PC-3 (cell line): ENCODE measurements around the gene MFAP3. TPM values are rescaled to one million over a fixed set of nuclear protein-coding genes. Genes with fewer than 3 reads are reported as not detected.
A peak's percentile ranks its signal among the peaks of the same experiment; 100 is the strongest.

Experiments used
- ATAC-seq: fragments of 200-7000 bp; cut with Tn5 transposase; 2 replicates; pipeline ENCODE4 v1.9.1; 2020; ENCODE audit warnings: mild to moderate bottlenecking, moderate library complexity
- BruUV-seq: library from RNA; stranded (reverse); fragments of 400-500 nt; replicated peaks from 2 replicates; lab custom pipeline; 2021; lab: Mats Ljungman, UMichigan
- CTCF ChIA-PET: fragments of 300-600 bp; sonication (Branson Sonifier 250); formaldehyde crosslinking; loops from one replicate; lab custom pipeline; 2022; ENCODE audit warnings: antibody characterized with exemption; lab: Charles Lee
- POLR2A ChIA-PET: fragments of 300-600 bp; sonication (Branson Sonifier 250); formaldehyde crosslinking; loops from one replicate; lab custom pipeline; 2022; ENCODE audit warnings: antibody characterized with exemption; ENCODE audit not compliant: unreplicated experiment; lab: Charles Lee
- DNase-seq: peaks from one replicate; pipeline ENCODE4 v3.0.0-alpha.2; 2015
- H2AFZ ChIP-seq: fragments of 300-600 bp; sonication (generic); 2 replicates; pipeline ENCODE4 v1.6.0; 2016; ENCODE audit warnings: antibody characterized with exemption, low read length
- H3F3A ChIP-seq: fragments of 300-600 bp; sonication (generic); one replicate; pipeline ENCODE4 v1.6.0; 2017; ENCODE audit warnings: antibody characterized with exemption, low read length, control low read depth, mild to moderate bottlenecking; ENCODE audit not compliant: unreplicated experiment
- H3K27ac ChIP-seq: fragments of 300-600 bp; sonication (generic); 2 replicates; pipeline ENCODE4 v1.5.1; 2016; ENCODE audit warnings: mild to moderate bottlenecking, low read length
- H3K27me3 ChIP-seq: fragments of 300-600 bp; sonication (generic); 2 replicates; pipeline ENCODE4 v1.6.1; 2016; ENCODE audit warnings: low read length, mixed read lengths
- H3K36me3 ChIP-seq: fragments of 300-600 bp; sonication (generic); 2 replicates; pipeline ENCODE4 v1.6.1; 2016; ENCODE audit warnings: low read depth, mixed run types, low read length, mixed read lengths
- H3K4me1 ChIP-seq: fragments of 300-600 bp; sonication (generic); 2 replicates; pipeline ENCODE4 v1.5.1; 2016; ENCODE audit warnings: low read length; ENCODE audit not compliant: insufficient read depth
- H3K4me2 ChIP-seq: fragments of 300-600 bp; sonication (generic); 2 replicates; pipeline ENCODE4 v1.6.0; 2016; ENCODE audit warnings: low read length
- H3K4me3 ChIP-seq: fragments of 300-600 bp; sonication (generic); 2 replicates; pipeline ENCODE4 v1.5.1; 2016; ENCODE audit warnings: mild to moderate bottlenecking, low read length, mixed read lengths
- H3K79me2 ChIP-seq: fragments of 300-600 bp; sonication (generic); 2 replicates; pipeline ENCODE4 v1.6.1; 2017; ENCODE audit warnings: low read length, mixed read lengths
- H3K9ac ChIP-seq: fragments of 300-600 bp; sonication (generic); 2 replicates; pipeline ENCODE4 v1.6.0; 2016; ENCODE audit warnings: mild to moderate bottlenecking, low read length
- H3K9me2 ChIP-seq: fragments of 300-600 bp; sonication (generic); replicated peaks from 2 replicates; pipeline ENCODE4 v1.6.1; 2016; ENCODE audit warnings: mixed run types, low read length, mixed read lengths
- H3K9me3 ChIP-seq: fragments of 300-600 bp; sonication (generic); 2 replicates; pipeline ENCODE4 v1.6.1; 2016; ENCODE audit warnings: low read length, mixed read lengths
- H4K20me1 ChIP-seq: fragments of 300-600 bp; sonication (generic); 2 replicates; pipeline ENCODE4 v1.6.1; 2016; ENCODE audit warnings: low read length, mixed read lengths
- CTCF ChIP-seq: fragments of 300-600 bp; sonication (generic); conservative IDR thresholded peaks from 2 replicates; pipeline ENCODE4 v1.5.1; 2017; ENCODE audit warnings: antibody characterized with exemption, low read depth, mild to moderate bottlenecking, low read length
- EZH2 ChIP-seq: fragments of 300-600 bp; sonication (generic); IDR thresholded peaks from one replicate; pipeline ENCODE4 v1.6.1; 2017; ENCODE audit warnings: antibody characterized with exemption, mild to moderate bottlenecking, low read length; ENCODE audit not compliant: unreplicated experiment
- EZH2phosphoT487 ChIP-seq: fragments of 300-600 bp; sonication (generic); IDR thresholded peaks from 2 replicates; pipeline ENCODE4 v1.6.1; 2018; ENCODE audit warnings: mild to moderate bottlenecking, antibody characterized with exemption, low read length, borderline replicate concordance
- intact Hi-C: fragments of 100-400 bp; cut with micrococcal nuclease; formaldehyde crosslinking; loops from 2 replicates; pipeline ENCODE4 v1.9.0; 2023
- total RNA-seq: library from RNA; depleted of rRNA; stranded (reverse); fragments of >200 nt; gene quantifications from 2 replicates; pipeline ENCODE4 v1.2.3, GENCODE V29; 2014

Gene MFAP3
- total RNA-seq, 1 experiment from 2014 or later, result 21.1 TPM

- Histone ChIP-seq H2AFZ (no peak overlapping the region), H3K4me3 (no peak overlapping the region), H3K27me3 (0 out of 2 replicates have a peak, but pooled peaks cover 9% of the 10 kb centered on the region), H3K9me3 (no peaks in the 10 kb centered on the region), H3K9ac (no peak overlapping the region), H3K27ac (no peak overlapping the region), H3K4me1 (no peaks in the 10 kb centered on the region), H3F3A (no peaks in the 10 kb centered on the region), H4K20me1 (no peaks in the 10 kb centered on the region), H3K36me3 (no peaks in the 10 kb centered on the region), H3K9me2 (no peaks in the 10 kb centered on the region), H3K79me2 (no peaks in the 10 kb centered on the region), H3K4me2 (no peak overlapping the region)
- intact Hi-C loops, result no loop called here
- no TSS peak for BruUV-seq
- POLR2A ChIA-PET, result no interaction called here
- peak; percentile 44 for DNase-seq
- no peak for TF ChIP-seq EZH2
- CTCF ChIA-PET, result no interaction called here
- no peak for ATAC-seq
Measured at GRCh38 chr5:154097031-154097430, 58.3 kb downstream of the MFAP3 start.

GRCh38 chr5:154098465-154098864, 59.7 kb downstream of the MFAP3 start:
- no peaks in the 10 kb centered on the region for H3K9me2 ChIP-seq
- H3K4me2 ChIP-seq, result no peak overlapping the region
- no peaks in the 10 kb centered on the region for H4K20me1 ChIP-seq
- H3K9ac ChIP-seq, result no peak overlapping the region
- H3K4me3 ChIP-seq, result no peak overlapping the region
- H3K79me2 ChIP-seq, result no peaks in the 10 kb centered on the region
- H2AFZ ChIP-seq, result no peak overlapping the region
- no peaks in the 10 kb centered on the region for H3K36me3 ChIP-seq
- POLR2A ChIA-PET, result interaction anchor here (0.6 kb wide), 1 partner anchor 12 kb away, joined by 3 read pairs; no protein-coding TSS in a partner anchor
- intact Hi-C loops, result no loop called here
- no peaks in the 10 kb centered on the region for H3K27me3 ChIP-seq
- H3K27ac ChIP-seq, result no peak overlapping the region
- TF ChIP-seq CTCF, result no peak
- TF ChIP-seq EZH2, result no peak
- no peak for TF ChIP-seq EZH2phosphoT487
- H3F3A ChIP-seq, result no peaks in the 10 kb centered on the region
- no peaks in the 10 kb centered on the region for H3K9me3 ChIP-seq
- no peak for DNase-seq
- H3K4me1 ChIP-seq, result no peaks in the 10 kb centered on the region
- ATAC-seq, result no peak
- CTCF ChIA-PET, result no interaction called here
- no TSS peak for BruUV-seq

GRCh38 chr5:154101184-154101583, 62.4 kb downstream of the MFAP3 start:
- CTCF ChIA-PET, result no interaction called here
- POLR2A ChIA-PET, result no interaction called here
- no peaks in the 10 kb centered on the region for H3F3A ChIP-seq
- no peaks in the 10 kb centered on the region for H3K9me3 ChIP-seq
- ATAC-seq (no peak), DNase-seq (no peak)
- no peak overlapping the region for H2AFZ ChIP-seq
- H3K4me2 ChIP-seq, result no peak overlapping the region
- intact Hi-C loops, result no loop called here
- no peaks in the 10 kb centered on the region for H3K79me2 ChIP-seq
- BruUV-seq, result no TSS peak
- H4K20me1 ChIP-seq, result no peaks in the 10 kb centered on the region
- no peak overlapping the region for H3K27ac ChIP-seq
- no peak overlapping the region for H3K9ac ChIP-seq
- no peaks in the 10 kb centered on the region for H3K36me3 ChIP-seq
- no peaks in the 10 kb centered on the region for H3K27me3 ChIP-seq
- no peaks in the 10 kb centered on the region for H3K4me1 ChIP-seq
- H3K9me2 ChIP-seq, result no peaks in the 10 kb centered on the region
- no peak for TF ChIP-seq EZH2
- TF ChIP-seq CTCF, result no peak
- TF ChIP-seq EZH2phosphoT487, result no peak
- H3K4me3 ChIP-seq, result no peak overlapping the region
